Measurements from ENCODE around the gene POLR1H. TPM values are rescaled to one million over a fixed set of nuclear protein-coding genes. Genes with fewer than 3 reads are reported as not detected.
A peak's percentile ranks its signal among the peaks of the same experiment; 100 is the strongest.

Gene POLR1H
- total RNA-seq (2021): 33.3 and 37.6 TPM in 2 replicates
- percentile 76 among the genes with signal in this experiment for Bru-seq, nascent RNA
- BruChase-seq, experiment 1, labeled RNA remaining after a 2-hour chase: percentile 68 among the genes with signal in this experiment
- percentile 80 among the genes with signal in this experiment for BruChase-seq, experiment 2, labeled RNA remaining after a 6-hour chase
- long read RNA-seq, transcript ZNRD1-201 (4 exons, 864 nt): major isoform, 22 of 41 reads
- long read RNA-seq, transcript ZNRD1-202 (5 exons, 743 nt): minor isoform, 14 of 41 reads
- long read RNA-seq, partial matches to known transcripts: 0 of 41 reads
- long read RNA-seq, other reads (novel, unspliced or antisense): 2 of 41 reads

GRCh38 chr6:30061092-30061857 is at the start of gene POLR1H:
Gene POLR1H, plus strand, starts transcription at chr6:30061265. Its CDS starts 260 bp downstream, at chr6:30061525.
- TSS peak; percentile 74 for BruUV-seq (replicated peaks)
- H3K36me3 ChIP-seq (ENCODE audit: low read depth): no peaks in the 10 kb centered on the region
- CTCF ChIA-PET: interaction anchor here (0.8 to 1.1 kb wide), 3 partner anchors 40 to 413 kb away, joined by 3 to 4 read pairs (median 3); no protein-coding TSS in a partner anchor

GRCh38 chr6:30013291-30013922 is 47.7 kb upstream of the POLR1H start:
- Histone ChIP-seq H3K9me3 (ENCODE audit: insufficient read depth, low read depth) (no peaks in the 10 kb centered on the region), H3K79me2 (ENCODE audit: low read depth) (no peaks in the 10 kb centered on the region), H2AFZ (no peak overlapping the region), H3K27ac (no peak overlapping the region), H4K20me1 (ENCODE audit: insufficient read depth) (no peaks in the 10 kb centered on the region), H3K36me3 (ENCODE audit: low read depth) (no peaks in the 10 kb centered on the region), H3K27me3 (ENCODE audit: insufficient read depth, low read depth) (no peaks in the 10 kb centered on the region), H3K4me1 (replicated peaks; ENCODE audit: insufficient read depth) (no peaks in the 10 kb centered on the region), H3F3A (ENCODE audit: insufficient read depth, low read depth) (no peaks in the 10 kb centered on the region), H3K4me2 (no peak overlapping the region), H3K9me2 (ENCODE audit: insufficient read depth) (no peaks in the 10 kb centered on the region), H3K4me3 (no peak overlapping the region)
- ChIA-PET POLR2A (ENCODE audit: unreplicated experiment) (no interaction called here), CTCF (interaction anchor here (0.6 kb wide), 1 partner anchor 166 kb away, joined by 4 read pairs; no protein-coding TSS in a partner anchor)
- DNase-seq: no peak
- intact Hi-C loops (cut with micrococcal nuclease; ENCODE audit: unreplicated experiment): loop anchor here (1.0 to 10.0 kb wide), 6 partner anchors 117 to 369 kb away; no protein-coding TSS in a partner anchor
- no TSS peak for BruUV-seq (replicated peaks)
- TF ChIP-seq EZH2 (IDR thresholded peaks at IDR 0.05; ENCODE audit: low read depth): no peak
- TF ChIP-seq, protein P1, sequence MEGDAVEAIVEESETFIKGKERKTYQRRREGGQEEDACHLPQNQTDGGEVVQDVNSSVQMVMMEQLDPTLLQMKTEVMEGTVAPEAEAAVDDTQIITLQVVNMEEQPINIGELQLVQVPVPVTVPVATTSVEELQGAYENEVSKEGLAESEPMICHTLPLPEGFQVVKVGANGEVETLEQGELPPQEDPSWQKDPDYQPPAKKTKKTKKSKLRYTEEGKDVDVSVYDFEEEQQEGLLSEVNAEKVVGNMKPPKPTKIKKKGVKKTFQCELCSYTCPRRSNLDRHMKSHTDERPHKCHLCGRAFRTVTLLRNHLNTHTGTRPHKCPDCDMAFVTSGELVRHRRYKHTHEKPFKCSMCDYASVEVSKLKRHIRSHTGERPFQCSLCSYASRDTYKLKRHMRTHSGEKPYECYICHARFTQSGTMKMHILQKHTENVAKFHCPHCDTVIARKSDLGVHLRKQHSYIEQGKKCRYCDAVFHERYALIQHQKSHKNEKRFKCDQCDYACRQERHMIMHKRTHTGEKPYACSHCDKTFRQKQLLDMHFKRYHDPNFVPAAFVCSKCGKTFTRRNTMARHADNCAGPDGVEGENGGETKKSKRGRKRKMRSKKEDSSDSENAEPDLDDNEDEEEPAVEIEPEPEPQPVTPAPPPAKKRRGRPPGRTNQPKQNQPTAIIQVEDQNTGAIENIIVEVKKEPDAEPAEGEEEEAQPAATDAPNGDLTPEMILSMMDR (conservative IDR thresholded peaks at IDR 0.05): peak; percentile 88

More at GRCh38 chr6:30061092-30061857, at the start of gene POLR1H:
- TF ChIP-seq, protein P1 (conservative IDR thresholded peaks at IDR 0.05): no peak
- TF ChIP-seq EZH2 (IDR thresholded peaks at IDR 0.05; ENCODE audit: low read depth): no peak
- POLR2A ChIA-PET (ENCODE audit: unreplicated experiment): interaction anchor here (0.5 to 0.7 kb wide), 3 partner anchors 41 to 407 kb away, joined by 3 to 6 read pairs (median 5); no protein-coding TSS in a partner anchor
- H3F3A ChIP-seq (ENCODE audit: insufficient read depth, low read depth): peaks cover 4% of the 10 kb centered on the region
- intact Hi-C loops (cut with micrococcal nuclease; ENCODE audit: unreplicated experiment): loop anchor here (1.0 to 5.0 kb wide), 2 partner anchors 42 to 266 kb away; partner anchors contain the start of gene TRIM39
- no peaks in the 10 kb centered on the region for H3K9me3 ChIP-seq (ENCODE audit: insufficient read depth, low read depth)
- H3K9me2 ChIP-seq (ENCODE audit: insufficient read depth): no peaks in the 10 kb centered on the region
- H3K4me2 ChIP-seq: peak within 1 kb of the TSS; percentile 79
- H2AFZ ChIP-seq: peak within 1 kb of the TSS; percentile 99
- H3K79me2 ChIP-seq (ENCODE audit: low read depth): peaks cover 34% of the 10 kb centered on the region
- peak within 1 kb of the TSS; percentile 35; the same call in 1 of the 2 replicates for H3K27ac ChIP-seq
- no peaks in the 10 kb centered on the region for H4K20me1 ChIP-seq (ENCODE audit: insufficient read depth)
- H3K4me1 ChIP-seq (replicated peaks; ENCODE audit: insufficient read depth): peaks cover 24% of the 10 kb centered on the region
- H3K27me3 ChIP-seq (ENCODE audit: insufficient read depth, low read depth): no peaks in the 10 kb centered on the region
- peak; percentile 88 to 90 for DNase-seq
- peak within 1 kb of the TSS; percentile 95 for H3K4me3 ChIP-seq

GRCh38 chr6:30019819-30020218 is 41.2 kb upstream of the POLR1H start:
- Histone ChIP-seq H2AFZ (no peak overlapping the region), H3F3A (ENCODE audit: insufficient read depth, low read depth) (no peaks in the 10 kb centered on the region), H3K9me3 (ENCODE audit: insufficient read depth, low read depth) (no peaks in the 10 kb centered on the region), H3K4me2 (no peak overlapping the region), H3K4me1 (replicated peaks; ENCODE audit: insufficient read depth) (no peaks in the 10 kb centered on the region), H3K4me3 (no peak overlapping the region), H3K27me3 (ENCODE audit: insufficient read depth, low read depth) (no peaks in the 10 kb centered on the region), H4K20me1 (ENCODE audit: insufficient read depth) (no peaks in the 10 kb centered on the region), H3K36me3 (ENCODE audit: low read depth) (peaks cover 5% of the 10 kb centered on the region; the same call in 1 of the 2 replicates), H3K9me2 (ENCODE audit: insufficient read depth) (no peaks in the 10 kb centered on the region), H3K79me2 (ENCODE audit: low read depth) (no peaks in the 10 kb centered on the region), H3K27ac (no peak overlapping the region)
- no peak for TF ChIP-seq EZH2 (IDR thresholded peaks at IDR 0.05; ENCODE audit: low read depth)
- TF ChIP-seq, protein P1 (conservative IDR thresholded peaks at IDR 0.05): no peak
- no peak for DNase-seq
- ChIA-PET CTCF (no interaction called here), POLR2A (ENCODE audit: unreplicated experiment) (no interaction called here)
- intact Hi-C loops (cut with micrococcal nuclease; ENCODE audit: unreplicated experiment): loop anchor here (10.0 kb wide), 2 partner anchors 155 to 375 kb away; no protein-coding TSS in a partner anchor
- no TSS peak for BruUV-seq (replicated peaks)

Data from PC-9 (cell line).